T-helper 1 cell treated with Interleukin-12 subunit alpha and Interleukin-12 subunit beta and Interleukin-4 antibody, amounts not matched to agents 30 ng/mL and 1 ng/mL, for 36 hours (primary cell): ENCODE results near the gene RBM5. TPM values are rescaled to one million over a fixed set of nuclear protein-coding genes. Genes with fewer than 3 reads are reported as not detected.

Experiments
- intact Hi-C: fragments of 100-400 bp; cut with micrococcal nuclease; formaldehyde crosslinking; loops from one replicate; pipeline ENCODE4 v1.15.1; 2024
- total RNA-seq: library from RNA; stranded (reverse); gene quantifications from 2 replicates; pipeline ENCODE4 v1.2.3, GENCODE V29; 2022

The RBM5 gene
- total RNA-seq, 1 donor from 2014 or later, result 218 TPM

DNA sequence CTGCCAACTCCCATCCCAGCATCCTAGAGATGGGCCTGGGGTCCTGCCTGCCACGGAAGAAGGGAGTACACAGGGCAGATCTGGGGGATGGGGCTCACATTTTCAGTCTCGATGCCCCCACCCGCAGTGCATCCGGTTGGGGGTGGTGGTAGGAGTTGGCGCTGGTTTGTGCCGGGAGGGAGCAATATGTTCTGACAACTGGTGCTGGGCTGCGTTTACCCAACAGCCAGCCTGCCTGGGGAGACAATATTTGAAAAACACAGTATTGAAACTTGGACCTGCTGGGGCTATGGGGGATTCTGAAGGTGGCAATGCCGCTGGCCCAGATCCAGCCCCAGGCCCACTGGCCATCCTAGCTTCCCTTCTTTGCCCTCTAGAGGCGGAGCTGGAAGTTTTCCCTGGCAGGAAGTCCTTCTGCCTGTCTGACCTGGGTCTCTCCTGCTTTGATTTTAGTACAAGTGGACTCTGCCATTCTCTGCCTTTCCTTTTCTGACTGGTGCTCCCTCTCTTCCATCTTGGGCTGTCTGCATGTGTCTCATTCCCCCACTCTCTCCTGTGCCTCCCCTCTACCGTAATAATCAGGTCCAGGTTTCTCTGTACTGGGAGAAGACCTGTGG, 69.9 kb downstream of the RBM5 start:
- intact Hi-C loops, result no loop called here

GRCh38 chr3:50160561-50160983, 71.9 kb downstream of the RBM5 start:
- intact Hi-C loops, result no loop called here

- intact Hi-C loops, result no loop called here
These were observed 72.6 kb downstream of the RBM5 start for GRCh38 chr3:50161320-50161719.

DNA sequence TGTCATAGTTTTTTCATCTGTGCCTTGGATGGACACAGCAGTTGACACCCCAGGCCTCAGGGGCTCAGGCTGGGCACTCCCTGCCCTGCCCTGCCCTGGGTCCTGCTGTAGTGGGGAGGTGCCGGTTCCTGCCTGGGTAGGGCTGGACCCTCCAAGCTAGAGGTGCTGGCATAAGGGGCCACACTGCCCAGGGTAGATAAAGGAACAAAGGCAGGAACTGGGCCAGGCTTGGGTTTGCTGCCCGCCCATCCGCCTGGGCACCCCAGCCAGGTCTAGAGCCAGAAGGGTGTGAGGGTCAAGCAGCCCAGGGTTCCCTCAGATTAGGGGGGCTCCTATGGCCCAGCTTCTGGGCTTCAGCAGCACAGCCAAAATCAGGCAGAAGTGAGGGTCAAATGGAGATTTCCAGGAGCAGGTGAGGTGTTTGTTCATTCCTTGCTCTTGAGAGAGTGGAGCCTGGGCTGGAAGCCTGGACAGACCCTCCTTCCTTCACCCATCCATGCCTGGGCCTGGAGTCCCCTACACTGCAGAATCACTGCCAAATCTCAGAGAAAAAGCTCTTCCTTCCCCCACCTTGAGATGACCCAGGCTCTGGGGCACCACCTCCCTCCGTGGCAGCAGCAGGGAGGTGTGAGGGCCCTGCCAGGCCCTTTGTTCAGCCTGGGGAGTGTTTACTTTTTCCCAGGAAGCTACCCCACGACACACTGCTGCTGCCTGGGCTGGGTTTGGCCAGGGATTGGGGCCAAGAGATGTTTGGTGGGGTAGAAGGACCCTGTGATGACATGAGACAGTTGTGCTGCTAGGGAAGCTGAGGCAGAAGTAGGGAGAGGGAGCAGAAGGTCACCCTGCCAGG, 73.5 kb downstream of the RBM5 start:
- intact Hi-C loops, result no loop called here

GRCh38 chr3:50163572-50164455, 75.1 kb downstream of the RBM5 start:
- intact Hi-C loops, result no loop called here

GRCh38 chr3:50164481-50164880, 75.8 kb downstream of the RBM5 start:
- intact Hi-C loops, result no loop called here

DNA sequence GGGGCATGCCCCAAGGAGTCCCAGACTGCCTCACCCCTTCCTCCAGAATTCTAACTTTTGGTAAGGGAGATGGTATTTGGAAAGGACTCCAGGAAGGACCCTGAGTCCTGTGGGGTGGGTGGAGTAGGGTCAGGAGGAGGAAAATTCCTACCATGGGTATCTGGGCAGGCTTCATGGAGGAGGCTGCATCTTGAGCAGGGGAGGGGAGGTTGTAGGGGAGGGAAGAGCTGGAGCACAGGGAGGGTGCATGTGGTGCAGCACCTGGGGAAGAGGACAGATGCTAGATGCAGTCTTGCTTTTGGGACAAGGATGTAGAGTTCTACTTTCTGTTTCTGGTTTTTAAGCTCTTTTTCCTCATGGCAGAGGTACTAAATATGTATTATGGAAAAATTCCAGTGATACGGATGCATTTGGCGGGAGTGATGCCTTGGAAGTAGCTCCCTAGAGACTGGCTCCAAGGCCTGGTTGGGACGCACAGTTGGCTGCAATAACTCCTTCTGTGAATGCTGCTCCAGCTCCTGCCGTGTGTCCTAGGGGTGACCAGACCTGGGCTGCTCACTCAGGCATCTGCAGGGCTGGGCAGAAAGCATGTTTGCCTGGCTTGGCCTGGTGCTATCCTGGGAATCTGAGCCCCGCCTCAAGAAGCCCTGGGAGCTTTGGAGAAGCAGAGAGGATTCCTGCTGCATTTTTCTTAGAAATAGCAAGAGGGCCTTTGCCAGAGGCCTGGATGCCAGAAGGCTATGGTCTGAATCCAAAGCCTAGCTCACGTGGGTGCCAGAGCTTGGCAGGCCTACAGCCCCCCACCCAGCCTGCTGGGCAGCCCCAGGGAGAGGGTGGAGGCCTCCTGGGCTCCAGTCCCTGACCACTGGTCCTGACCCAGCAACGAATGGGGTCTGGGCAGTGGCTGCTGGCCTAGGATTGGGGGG, 76.5 kb downstream of the RBM5 start:
- intact Hi-C loops, result no loop called here

DNA sequence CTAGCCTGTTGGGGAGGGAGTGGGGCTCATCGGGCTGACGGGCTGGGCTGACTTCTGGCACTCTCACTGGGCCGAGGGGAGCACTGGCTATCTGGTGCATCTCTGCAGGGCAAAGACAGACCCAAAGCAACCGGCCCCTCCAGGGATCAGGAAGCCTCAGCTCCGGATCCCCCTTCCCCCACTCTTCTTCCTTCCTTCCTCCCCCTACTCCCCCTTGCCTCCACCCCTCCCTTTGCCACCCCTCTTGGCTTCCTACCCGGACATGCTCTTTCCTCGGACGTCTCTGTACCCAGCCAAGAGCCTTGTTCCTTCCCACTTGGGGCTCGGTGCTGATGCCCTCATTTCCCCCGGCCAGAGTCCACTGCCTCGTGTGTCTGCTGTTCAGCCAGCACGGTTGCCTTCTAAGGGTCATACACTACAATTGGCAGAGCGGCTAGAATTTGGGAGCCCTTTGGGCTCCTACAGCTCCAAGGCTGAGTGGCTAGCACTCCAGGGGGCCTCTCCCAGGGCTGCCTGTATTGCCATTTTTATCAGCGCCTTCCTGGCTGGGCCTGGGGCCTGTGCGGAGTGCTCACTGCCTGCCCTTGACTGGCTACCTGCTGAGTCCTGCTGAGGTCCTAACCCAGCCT, 77.3 kb downstream of the RBM5 start:
- intact Hi-C loops, result no loop called here

DNA sequence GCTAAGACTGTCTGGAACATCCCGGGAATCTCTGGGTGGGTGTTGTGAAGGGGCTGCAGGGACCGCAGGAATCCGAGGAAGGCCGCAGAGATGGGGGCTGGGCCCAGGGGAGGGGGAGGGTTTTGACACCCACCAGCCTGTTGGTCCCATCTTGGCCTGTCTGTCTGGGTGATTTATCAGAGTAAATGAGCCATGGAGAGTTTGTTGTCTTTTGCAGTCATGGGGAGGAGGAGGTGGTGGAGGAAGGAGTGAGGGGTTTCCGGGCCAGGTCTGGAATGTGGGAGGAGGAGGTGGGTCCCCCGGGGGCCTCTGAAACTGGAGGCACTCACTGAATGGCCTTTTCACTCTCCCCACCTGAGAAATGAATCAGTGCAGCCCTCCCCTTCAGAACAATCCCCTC, 77.9 kb downstream of the RBM5 start:
- intact Hi-C loops, result no loop called here

DNA sequence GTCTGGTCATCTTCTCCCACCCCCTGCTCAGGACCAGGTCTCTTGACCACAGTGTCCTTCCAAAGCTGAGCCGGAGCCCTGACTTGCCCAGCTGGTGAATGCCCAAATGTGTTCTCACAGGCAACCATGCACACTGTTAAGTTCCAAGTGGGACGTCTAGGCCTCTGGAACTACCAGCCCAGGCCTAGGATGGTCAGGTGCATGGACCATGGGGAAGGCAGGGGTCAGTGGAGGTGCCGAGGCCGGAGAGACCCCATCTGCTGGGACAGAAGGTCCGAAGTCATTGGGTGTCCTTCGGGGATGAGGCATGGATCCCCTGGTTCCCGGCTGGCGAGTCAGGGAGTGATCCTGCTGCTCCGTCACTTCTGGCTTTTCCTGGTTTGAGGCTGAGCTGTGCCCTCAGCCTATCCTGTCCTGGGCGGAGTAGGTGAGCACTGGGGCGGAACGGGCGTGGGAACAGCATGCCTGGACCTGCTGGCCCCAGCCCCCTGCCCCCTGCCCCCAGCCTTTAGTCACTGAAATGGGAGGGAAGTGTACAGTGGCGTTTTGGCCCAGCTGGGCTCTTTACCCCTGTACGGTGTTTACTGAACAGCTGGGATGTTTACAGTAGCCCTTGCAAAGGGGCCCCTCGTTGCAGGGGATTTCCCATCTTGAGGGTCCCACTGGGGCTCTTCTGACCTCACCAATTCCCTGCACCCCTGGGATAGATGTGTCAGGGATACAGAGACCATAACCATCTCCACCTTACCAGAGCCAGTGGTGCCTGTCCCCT, 78.5 kb downstream of the RBM5 start:
- intact Hi-C loops, result no loop called here

DNA sequence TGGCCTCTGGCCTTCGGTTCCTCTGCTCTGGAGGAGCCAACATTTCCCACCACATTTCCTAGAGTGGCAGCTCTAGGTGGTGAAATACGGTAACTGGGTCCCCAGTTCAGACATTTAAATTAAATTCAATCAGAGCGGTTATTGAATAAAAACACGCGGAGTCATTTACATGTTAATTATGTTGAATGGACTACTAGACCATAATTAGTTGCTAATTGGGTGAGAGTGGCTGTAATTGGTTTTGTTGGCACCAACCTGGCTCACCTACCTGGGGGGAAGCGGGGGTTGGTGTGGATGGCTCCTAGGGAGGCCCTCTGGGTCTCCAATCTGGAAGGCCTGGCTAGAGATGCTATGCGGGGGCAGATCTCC, 79.1 kb downstream of the RBM5 start:
- intact Hi-C loops, result no loop called here

- intact Hi-C loops, result no loop called here
These were observed 79.7 kb downstream of the RBM5 start for GRCh38 chr3:50168388-50168787.

Other genes with a start within 250 kb of the RBM5 start
- 20.6 and 25.1 TPM in 2 replicates for gene TRAIP, start 232.4 kb upstream of the RBM5 start, total RNA-seq
- not detected in 2 replicates for gene CAMKV, start 219.0 kb upstream of the RBM5 start, total RNA-seq
- 3.7 and 4.8 TPM in 2 replicates for gene MST1R, start 185.0 kb upstream of the RBM5 start, total RNA-seq
- 13.7 and 15.3 TPM in 2 replicates for gene MON1A, start 159.1 kb upstream of the RBM5 start, total RNA-seq
- gene RBM6, start 148.8 kb upstream of the RBM5 start, total RNA-seq, result 112 and 114 TPM in 2 replicates
- gene SEMA3F, start 66.4 kb downstream of the RBM5 start, total RNA-seq, result 0.22 TPM in 1 of 2 replicates, not detected in the other
- gene GNAT1, start 102.7 kb downstream of the RBM5 start, total RNA-seq, result not detected in 2 replicates
- not detected in 2 replicates for gene SLC38A3, start 116.4 kb downstream of the RBM5 start, total RNA-seq
- gene GNAI2, start 147.3 kb downstream of the RBM5 start, total RNA-seq, result 451 and 460 TPM in 2 replicates
- 1.2 TPM in 2 replicates for gene SEMA3B, start 180.2 kb downstream of the RBM5 start, total RNA-seq
- not detected in 2 replicates for gene LSMEM2, start 190.2 kb downstream of the RBM5 start, total RNA-seq
- gene IFRD2, start 203.5 kb downstream of the RBM5 start, total RNA-seq, result 84.6 and 91.1 TPM in 2 replicates
- gene HYAL3, start 210.5 kb downstream of the RBM5 start, total RNA-seq, result 12.5 and 15.6 TPM in 2 replicates
- gene NAA80, start 210.5 kb downstream of the RBM5 start, total RNA-seq, result 28.3 and 30.8 TPM in 2 replicates
- 0.29 and 0.32 TPM in 2 replicates for gene HYAL1, start 214.7 kb downstream of the RBM5 start, total RNA-seq
- 6.5 and 7.9 TPM in 2 replicates for gene HYAL2, start 233.8 kb downstream of the RBM5 start, total RNA-seq
- gene TUSC2, start 239.3 kb downstream of the RBM5 start, total RNA-seq, result 23.1 and 25.7 TPM in 2 replicates